H1 (cell line): Measurements from ENCODE around the gene FASTK. TPM values are rescaled to one million over a fixed set of nuclear protein-coding genes. Genes with fewer than 3 reads are reported as not detected.

Source experiments
- CBX5 ChIP-seq: fragments of 300-800, 300-1000 bp; sonication (generic); IDR thresholded peaks from 2 replicates; pipeline ENCODE4 v1.7.1; 2016; ENCODE audit warnings: antibody characterized with exemption, low read length, low read depth
- POLR2AphosphoS5 ChIP-seq: IDR thresholded peaks from 2 replicates; pipeline ENCODE4 v1.6.1; 2011; ENCODE audit warnings: low read depth, low read length
- TAF7 ChIP-seq: optimal IDR thresholded peaks from 2 replicates; pipeline ENCODE3; 2011; ENCODE audit warnings: low read depth, mild to moderate bottlenecking, inconsistent platforms, low read length, moderate library complexity, borderline replicate concordance
- polyA plus RNA-seq, 7 experiments: library from polyadenylated mRNA; depleted of rRNA in 3 of 7; stranded (reverse) in 5 of 7; unstranded in 2 of 7; fragments of >200 nt in 5 of 7; fragments of 200-250 nt in 2 of 7; gene quantifications; 1 replicate in 5 of 7; 2 replicates in 1 of 7; 4 replicates in 1 of 7; pipeline versions ENCODE4 v1.2.1 to v1.2.3, GENCODE V29; 2011 to 2013; ENCODE audit warnings: missing spikeins in 2 of 7, mixed read lengths in 2 of 7
- total RNA-seq: library from RNA; stranded (reverse); fragmentation: NEBNext Ultra II Directional; extraction: Animal tissue kit (Norgen Biotek cat#: 25700); gene quantifications from 2 replicates; pipeline ENCODE4 v1.2.1, GENCODE V29; 2021

The FASTK gene
- total and polyA plus RNA-seq, 2 of the 8 experiments (the other 6 are each of a cell fraction or from before 2014, with no cell fraction given), result 39.4 to 84.0 TPM

DNA sequence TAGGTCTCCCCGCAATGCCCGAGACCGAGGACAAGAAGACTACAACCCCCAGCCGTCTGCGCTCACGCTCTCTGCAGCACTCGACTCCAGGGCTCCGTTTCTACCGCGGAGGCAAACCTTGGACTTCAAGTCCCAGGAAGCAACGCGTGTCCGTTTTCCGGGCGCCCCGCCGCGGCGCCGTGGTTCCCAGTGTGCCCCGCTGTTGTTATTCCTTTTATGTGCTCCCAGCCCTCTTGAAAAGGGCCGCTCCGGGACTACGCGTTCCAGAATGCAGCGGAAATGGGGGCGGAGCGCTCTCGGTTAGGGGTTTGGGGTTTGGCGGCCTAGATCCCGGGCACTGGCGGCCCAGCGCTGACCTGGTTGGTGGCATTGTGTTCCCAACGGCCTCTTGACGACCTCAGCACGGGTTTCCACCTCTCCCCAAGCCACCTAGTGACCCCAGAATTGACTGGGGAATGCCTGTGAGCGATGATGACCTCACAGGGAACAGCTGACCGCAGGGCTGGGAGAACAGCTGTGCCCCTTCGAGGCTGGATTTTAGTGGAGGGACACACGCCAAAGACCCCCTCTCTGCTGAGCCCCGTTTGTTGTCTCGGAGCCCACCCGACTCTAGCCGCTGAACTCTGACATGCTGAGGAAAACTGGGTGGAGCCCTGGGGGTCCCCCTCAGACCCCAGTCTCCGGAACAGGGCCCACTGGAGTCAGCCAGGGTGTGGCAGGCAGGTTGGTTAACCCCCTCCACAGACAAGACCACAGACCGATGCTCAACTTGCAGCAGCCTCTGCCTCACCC is 22.4 kb downstream of the FASTK start (continued):
- no peak for TF ChIP-seq TAF7
- TF ChIP-seq CBX5, result no peak
- no peak for TF ChIP-seq POLR2AphosphoS5
